DMS53 treated with DMSO at 0.1 percent for 48 hours (cell line): ENCODE data around the gene GCNT1.
"Not testable (repeated sequence)": the region's sequence is repeated elsewhere in the genome, so short reads cannot be mapped to it uniquely, and the experiment has no call there.

Experiments used
- DNase-seq: peaks from one replicate; lab custom pipeline; 2025; ENCODE audit not compliant: unreplicated experiment; lab: John Stamatoyannopoulos, UW

GCNT1 gene

DNA sequence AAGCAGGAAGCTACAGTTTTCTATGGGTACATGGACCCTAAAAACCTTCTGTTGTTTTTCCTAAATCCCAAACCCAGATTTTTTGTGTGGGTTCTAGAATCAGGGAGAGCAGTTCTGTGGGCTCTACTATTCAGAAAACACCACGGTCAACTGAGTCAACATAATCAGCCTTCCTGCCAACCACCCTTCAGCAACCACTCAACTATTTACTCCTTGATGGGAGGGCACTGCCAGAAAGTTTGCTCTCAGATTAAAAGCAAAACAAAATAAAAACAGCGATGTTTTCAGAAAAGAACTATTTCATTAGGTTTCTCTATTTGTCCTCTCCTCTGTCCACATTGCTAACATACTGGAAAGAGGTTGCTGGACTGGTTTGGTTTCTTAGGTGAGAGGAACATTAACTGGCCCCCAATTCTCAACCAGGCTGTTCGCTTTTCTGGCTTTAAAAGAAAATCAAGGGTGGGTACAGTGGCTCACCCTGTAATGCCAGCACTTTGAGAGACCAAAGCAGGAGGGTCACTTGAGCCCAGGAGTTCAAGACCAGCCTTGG is 72.3 kb downstream of the GCNT1 start:
- no peak for DNase-seq

DNA sequence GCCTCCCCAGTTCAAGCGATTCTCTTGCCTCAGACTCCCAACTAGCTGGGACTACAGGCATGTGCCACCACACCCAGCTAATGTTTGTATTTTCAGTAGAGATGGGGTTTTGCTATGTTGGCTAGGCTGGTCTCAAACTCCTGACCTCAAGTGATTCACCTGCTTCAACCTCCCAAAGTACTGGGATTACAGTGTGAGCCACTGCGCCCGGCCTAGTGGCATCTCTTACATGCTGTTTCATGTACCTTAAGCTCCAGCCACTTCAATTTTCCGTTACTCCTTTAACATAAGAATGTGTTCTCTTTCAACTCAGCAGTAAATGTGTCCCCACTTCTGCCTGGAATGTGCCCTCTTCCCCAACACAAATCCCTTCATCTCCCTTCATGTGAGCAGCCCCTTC is 73.9 kb downstream of the GCNT1 start:
- not testable (repeated sequence) for DNase-seq

DNA sequence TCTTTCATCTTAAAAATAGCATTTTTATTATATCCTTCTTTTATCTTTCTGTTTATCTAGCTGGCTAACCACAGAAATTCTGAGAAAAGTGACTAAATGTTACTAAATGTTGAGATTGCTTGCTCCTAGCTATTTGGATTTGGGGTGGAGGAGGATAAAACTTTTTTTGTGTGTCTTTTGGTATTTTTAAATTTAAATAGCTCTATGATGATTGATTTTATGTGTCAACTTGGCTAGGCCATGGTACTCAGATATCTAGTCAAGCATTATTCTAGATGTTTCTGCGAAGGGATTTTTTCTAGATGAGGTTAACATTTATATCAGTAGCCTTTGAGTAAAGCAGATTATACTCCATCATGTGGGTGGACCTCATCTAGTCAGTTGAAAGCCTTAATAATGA is 75.0 kb downstream of the GCNT1 start:
- no peak for DNase-seq

- no peak for DNase-seq
Measured at GRCh38 chr9:76537150-76537646, 78.2 kb downstream of the GCNT1 start.

DNA sequence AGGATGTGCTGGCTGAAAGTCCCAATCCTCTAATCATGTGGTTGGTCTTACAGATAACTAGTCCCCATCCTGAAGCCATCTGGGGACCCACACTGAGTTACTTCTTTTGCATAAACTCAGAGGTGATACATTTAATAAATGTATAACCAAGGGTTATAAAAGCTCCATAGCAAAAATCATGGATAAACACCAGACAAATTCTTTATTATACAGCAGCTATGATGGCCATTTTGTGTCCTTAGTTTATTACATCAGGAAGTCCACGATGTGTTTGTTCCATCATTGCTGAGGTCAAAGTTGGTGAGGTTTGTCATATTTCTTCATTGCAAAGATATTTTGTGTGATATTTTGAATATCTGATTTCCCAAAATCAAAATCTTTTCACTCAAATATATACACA is 80.2 kb downstream of the GCNT1 start:
- DNase-seq = no peak

DNA sequence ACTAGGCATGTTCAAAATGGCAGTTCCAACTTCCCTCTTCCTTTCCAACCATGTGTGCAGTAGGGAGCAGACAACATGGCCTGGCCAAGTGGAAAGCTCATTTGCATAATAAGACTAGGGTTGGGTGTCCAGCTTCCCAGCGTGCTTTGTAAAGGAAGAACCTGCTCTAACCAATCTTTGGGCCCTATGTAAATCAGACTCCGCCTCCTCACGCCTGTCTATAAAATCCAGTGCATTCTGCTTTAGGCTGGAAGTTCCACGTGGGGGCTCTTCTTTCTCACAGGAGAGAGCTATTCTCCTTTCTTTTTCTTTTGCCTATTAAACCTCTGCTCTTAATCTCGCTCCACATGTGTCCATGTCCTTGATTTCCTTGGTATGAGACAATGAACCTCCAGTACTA is 83.4 kb downstream of the GCNT1 start:
- no peak for DNase-seq

DNA sequence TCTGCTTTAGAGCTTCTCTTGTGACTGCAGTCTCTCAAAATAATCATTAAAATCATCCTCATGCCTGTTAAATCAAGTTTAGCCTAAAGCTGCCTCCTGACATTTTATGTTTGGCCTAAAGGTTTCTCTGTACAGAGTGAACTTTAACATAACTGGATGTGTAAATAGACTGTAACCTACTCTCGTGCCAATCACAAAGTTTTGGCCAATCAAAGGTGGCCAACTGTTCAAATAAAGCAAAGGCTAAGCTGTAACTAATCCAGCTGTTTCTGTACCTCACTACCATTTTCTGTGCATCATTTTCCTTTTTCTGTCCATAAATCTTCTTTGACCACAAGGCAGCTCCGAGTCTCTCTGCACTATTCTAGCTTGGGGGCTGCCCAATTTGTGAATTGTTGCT is 86.2 kb downstream of the GCNT1 start:
- DNase-seq = no peak

- DNase-seq = no peak
Measured at GRCh38 chr9:76552181-76552580, 93.2 kb downstream of the GCNT1 start.

DNA sequence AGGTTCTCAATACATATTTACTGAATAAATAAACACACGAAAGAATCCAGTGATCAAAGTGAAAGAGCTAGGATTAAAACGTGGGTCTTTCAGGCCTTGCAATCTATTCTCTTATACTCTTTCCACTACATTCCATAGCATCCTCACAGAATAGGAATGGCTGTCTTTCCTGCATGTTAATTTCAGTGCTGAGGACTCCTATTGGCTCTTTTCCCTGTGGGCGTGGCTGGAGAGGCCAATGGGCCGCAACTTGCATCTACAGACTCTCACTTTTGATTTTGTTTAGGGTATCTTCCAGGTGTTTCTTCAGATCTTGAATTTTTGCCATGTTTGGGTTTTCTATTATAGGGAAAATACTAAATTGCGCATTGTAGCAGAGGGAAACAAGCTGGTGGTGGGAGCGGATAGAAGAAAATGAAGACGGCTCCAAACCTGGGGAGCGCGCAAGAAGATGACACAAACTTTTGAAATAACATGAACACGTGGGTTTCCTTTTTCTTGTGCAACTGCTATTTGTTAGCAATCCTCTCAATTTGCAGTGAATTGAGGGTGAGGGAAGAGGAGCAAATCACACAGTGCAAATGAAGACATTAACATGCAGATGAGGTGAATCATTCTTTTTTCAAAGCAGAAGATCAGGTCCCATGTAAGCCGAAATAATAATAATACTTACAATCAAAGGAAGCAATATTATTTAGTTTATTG is 93.9 kb downstream of the GCNT1 start:
- no peak for DNase-seq

GRCh38 chr9:76553680-76554079 is 94.7 kb downstream of the GCNT1 start:
- no peak for DNase-seq
